ENCODE data around the gene PCK1.

GRCh38 chr20:57566399-57566798 lies 5.5 kb downstream of the PCK1 start:
- TF ChIP-seq POLR2A (IDR thresholded peaks at IDR 0.05; ENCODE audit: low read depth, low read length) (no peak), CTCF (IDR thresholded peaks at IDR 0.05; ENCODE audit: extremely low read depth in 1 of 2, insufficient read depth in 1 of 2, low read depth in 1 of 2, low read length in 2 of 2) (no peak), EZH2 (IDR thresholded peaks at IDR 0.05; ENCODE audit: borderline replicate concordance, low read depth, low read length, severe bottlenecking) (no peak), JUN (IDR thresholded peaks at IDR 0.05; ENCODE audit: borderline replicate concordance, insufficient read depth, insufficient read length, low read depth) (no peak), POLR2AphosphoS5 (IDR thresholded peaks at IDR 0.05; ENCODE audit: insufficient read depth, low read depth, low read length) (no peak), MAX (IDR thresholded peaks at IDR 0.05; ENCODE audit: insufficient read depth, insufficient read length) (no peak), MYC (IDR thresholded peaks at IDR 0.05; ENCODE audit: low read depth, low read length) (no peak)

All from endothelial cell of umbilical vein (primary cell).